ENCODE data around the gene CD96.

CD96 gene

DNA sequence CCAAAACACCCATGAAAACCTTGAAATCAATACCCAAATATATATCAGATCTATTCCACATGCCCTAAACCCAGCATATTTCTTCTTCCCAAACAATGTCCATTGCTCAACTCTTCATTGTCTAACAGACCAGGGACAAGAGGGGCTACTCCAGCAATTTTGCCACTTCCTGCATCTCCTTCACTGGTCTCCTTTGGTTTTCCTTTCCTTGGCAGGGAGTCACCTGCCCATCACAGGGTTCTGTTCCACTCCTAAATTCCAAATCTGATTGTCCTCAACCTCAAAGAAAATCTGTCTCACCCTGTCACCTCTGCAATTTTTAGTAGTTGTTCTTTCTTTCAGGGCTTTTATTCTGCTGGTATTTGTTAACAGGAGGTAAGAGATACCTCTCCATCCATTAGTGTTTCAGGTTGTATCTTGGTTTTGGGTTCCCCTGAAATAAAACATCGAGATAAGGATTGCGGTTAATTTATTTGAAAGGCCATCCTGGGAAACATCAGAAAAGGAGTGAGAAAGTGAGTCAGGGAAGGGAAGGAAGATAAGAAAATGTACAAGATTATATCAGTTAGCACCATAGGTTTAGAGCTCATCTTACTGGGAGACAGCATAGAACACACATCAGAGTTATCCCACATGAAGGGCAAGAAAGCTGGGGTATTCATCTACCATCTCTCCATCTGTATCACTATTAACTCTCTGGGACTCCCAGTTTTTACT lies 39.6 kb downstream of the CD96 start:
- TF ChIP-seq, protein P1, sequence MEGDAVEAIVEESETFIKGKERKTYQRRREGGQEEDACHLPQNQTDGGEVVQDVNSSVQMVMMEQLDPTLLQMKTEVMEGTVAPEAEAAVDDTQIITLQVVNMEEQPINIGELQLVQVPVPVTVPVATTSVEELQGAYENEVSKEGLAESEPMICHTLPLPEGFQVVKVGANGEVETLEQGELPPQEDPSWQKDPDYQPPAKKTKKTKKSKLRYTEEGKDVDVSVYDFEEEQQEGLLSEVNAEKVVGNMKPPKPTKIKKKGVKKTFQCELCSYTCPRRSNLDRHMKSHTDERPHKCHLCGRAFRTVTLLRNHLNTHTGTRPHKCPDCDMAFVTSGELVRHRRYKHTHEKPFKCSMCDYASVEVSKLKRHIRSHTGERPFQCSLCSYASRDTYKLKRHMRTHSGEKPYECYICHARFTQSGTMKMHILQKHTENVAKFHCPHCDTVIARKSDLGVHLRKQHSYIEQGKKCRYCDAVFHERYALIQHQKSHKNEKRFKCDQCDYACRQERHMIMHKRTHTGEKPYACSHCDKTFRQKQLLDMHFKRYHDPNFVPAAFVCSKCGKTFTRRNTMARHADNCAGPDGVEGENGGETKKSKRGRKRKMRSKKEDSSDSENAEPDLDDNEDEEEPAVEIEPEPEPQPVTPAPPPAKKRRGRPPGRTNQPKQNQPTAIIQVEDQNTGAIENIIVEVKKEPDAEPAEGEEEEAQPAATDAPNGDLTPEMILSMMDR (conservative IDR thresholded peaks at IDR 0.05; ENCODE audit: low read depth): no peak
- ChIA-PET CTCF (interaction anchor here (0.6 to 1.2 kb wide), 2 partner anchors 110 to 389 kb away, joined by 3 to 4 read pairs; no protein-coding TSS in a partner anchor), POLR2A (ENCODE audit: low non-redundant PET) (no interaction called here)
- no peak overlapping the region for H3K27ac ChIP-seq
- DNase-seq (ENCODE audit: low spot score): no peak

DNA sequence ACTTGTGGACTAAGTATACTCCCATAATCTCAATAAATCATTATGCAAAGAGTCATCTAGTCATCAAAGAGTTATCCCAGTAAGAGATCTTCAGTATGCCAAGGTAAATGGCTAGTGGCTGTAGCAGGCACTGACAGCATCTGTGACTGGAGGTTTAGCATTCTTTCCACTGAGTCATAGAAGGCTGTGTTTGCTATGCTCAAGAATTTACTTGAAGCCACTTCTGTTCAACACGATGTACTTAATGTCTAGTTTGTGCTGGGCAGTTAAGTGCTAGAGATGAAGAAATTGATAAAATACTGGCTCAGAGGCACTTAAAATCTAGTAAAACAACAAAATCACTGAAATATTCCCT lies 40.1 kb downstream of the CD96 start:
- no peak overlapping the region for H3K27ac ChIP-seq
- ChIA-PET POLR2A (ENCODE audit: low non-redundant PET) (no interaction called here), CTCF (interaction anchor here (0.6 kb wide), 1 partner anchor 388 kb away, joined by 4 read pairs; no protein-coding TSS in a partner anchor)
- TF ChIP-seq, protein P1 (conservative IDR thresholded peaks at IDR 0.05; ENCODE audit: low read depth): no peak
- peak; percentile 88 for DNase-seq (ENCODE audit: low spot score)

- no peak overlapping the region for H3K27ac ChIP-seq
- TF ChIP-seq, protein P1 (conservative IDR thresholded peaks at IDR 0.05; ENCODE audit: low read depth): no peak
- DNase-seq (ENCODE audit: low spot score): no peak
- ChIA-PET POLR2A (ENCODE audit: low non-redundant PET) (no interaction called here), CTCF (interaction anchor here (1.4 kb wide), 1 partner anchor 131 kb away, joined by 3 read pairs; no protein-coding TSS in a partner anchor)
These were observed 42.7 kb downstream of the CD96 start for GRCh38 chr3:111584744-111585143.

GRCh38 chr3:111585217-111585616 lies 43.2 kb downstream of the CD96 start:
- no peak overlapping the region for H3K27ac ChIP-seq
- POLR2A ChIA-PET (ENCODE audit: low non-redundant PET): no interaction called here
- DNase-seq (ENCODE audit: low spot score): peak; percentile 87
- CTCF ChIA-PET: interaction anchor here (1.4 kb wide), 1 partner anchor 131 kb away, joined by 3 read pairs; no protein-coding TSS in a partner anchor
- TF ChIP-seq, protein P1 (conservative IDR thresholded peaks at IDR 0.05; ENCODE audit: low read depth): no peak

- ChIA-PET POLR2A (ENCODE audit: low non-redundant PET) (no interaction called here), CTCF (interaction anchor here (0.7 kb wide), 1 partner anchor 35 kb away, joined by 3 read pairs; no protein-coding TSS in a partner anchor)
- TF ChIP-seq, protein P1 (conservative IDR thresholded peaks at IDR 0.05; ENCODE audit: low read depth): no peak
- no peak for DNase-seq (ENCODE audit: low spot score)
- peak overlapping the region; percentile 91 for H3K27ac ChIP-seq
These were observed 46.5 kb downstream of the CD96 start for GRCh38 chr3:111588527-111588926.

- H3K27ac ChIP-seq: peak overlapping the region; percentile 91
- TF ChIP-seq, protein P1 (conservative IDR thresholded peaks at IDR 0.05; ENCODE audit: low read depth): no peak
- POLR2A ChIA-PET (ENCODE audit: low non-redundant PET): no interaction called here
- CTCF ChIA-PET: interaction anchor here (0.7 to 1.1 kb wide), 2 partner anchors 11 to 35 kb away, joined by 3 to 4 read pairs; no protein-coding TSS in a partner anchor
- no peak for DNase-seq (ENCODE audit: low spot score)
These were observed 47.5 kb downstream of the CD96 start for GRCh38 chr3:111589303-111590142.
